WI38 (cell line): ENCODE results near the gene MLEC.

Source experiments
- H3K4me3 ChIP-seq: 2 replicates; pipeline ENCODE4 v1.5.1; 2011; ENCODE audit warnings: low read depth, mild to moderate bottlenecking, control low read depth, low read length
- TF ChIP-seq, protein P1 (sequence below): IDR thresholded peaks from 2 replicates; pipeline ENCODE4 v1.5.1; 2012; ENCODE audit warnings: low read depth, mild to moderate bottlenecking, control low read depth, low read length

MLEC gene

DNA sequence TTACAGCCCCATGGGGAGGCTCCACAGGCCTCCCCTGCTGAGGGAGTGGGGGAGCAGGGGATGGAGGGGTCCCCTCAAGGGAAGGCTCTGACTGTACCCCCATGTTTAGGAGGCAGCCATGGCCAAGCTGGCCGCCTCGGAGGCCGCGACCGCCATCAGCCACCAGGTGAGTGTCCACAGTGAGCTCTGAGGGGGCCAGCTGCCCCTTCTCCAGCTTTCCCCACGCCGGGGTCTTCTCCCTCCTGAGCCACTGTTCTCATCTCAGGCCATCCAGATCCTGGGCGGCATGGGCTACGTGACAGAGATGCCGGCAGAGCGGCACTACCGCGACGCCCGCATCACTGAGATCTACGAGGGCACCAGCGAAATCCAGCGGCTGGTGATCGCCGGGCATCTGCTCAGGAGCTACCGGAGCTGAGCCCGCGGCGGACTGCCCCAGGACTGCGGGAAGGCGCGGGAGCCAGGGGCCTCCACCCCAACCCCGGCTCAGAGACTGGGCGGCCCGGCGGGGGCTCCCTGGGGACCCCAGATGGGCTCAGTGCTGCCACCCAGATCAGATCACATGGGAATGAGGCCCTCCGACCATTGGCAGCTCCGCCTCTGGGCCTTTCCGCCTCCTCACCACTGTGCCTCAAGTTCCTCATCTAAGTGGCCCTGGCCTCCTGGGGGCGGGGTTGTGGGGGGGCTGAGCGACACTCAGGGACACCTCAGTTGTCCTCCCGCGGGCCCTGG, 52.2 kb downstream of the MLEC start:
- H3K4me3 ChIP-seq = no peak overlapping the region
- TF ChIP-seq, protein P1, sequence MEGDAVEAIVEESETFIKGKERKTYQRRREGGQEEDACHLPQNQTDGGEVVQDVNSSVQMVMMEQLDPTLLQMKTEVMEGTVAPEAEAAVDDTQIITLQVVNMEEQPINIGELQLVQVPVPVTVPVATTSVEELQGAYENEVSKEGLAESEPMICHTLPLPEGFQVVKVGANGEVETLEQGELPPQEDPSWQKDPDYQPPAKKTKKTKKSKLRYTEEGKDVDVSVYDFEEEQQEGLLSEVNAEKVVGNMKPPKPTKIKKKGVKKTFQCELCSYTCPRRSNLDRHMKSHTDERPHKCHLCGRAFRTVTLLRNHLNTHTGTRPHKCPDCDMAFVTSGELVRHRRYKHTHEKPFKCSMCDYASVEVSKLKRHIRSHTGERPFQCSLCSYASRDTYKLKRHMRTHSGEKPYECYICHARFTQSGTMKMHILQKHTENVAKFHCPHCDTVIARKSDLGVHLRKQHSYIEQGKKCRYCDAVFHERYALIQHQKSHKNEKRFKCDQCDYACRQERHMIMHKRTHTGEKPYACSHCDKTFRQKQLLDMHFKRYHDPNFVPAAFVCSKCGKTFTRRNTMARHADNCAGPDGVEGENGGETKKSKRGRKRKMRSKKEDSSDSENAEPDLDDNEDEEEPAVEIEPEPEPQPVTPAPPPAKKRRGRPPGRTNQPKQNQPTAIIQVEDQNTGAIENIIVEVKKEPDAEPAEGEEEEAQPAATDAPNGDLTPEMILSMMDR = no peak

DNA sequence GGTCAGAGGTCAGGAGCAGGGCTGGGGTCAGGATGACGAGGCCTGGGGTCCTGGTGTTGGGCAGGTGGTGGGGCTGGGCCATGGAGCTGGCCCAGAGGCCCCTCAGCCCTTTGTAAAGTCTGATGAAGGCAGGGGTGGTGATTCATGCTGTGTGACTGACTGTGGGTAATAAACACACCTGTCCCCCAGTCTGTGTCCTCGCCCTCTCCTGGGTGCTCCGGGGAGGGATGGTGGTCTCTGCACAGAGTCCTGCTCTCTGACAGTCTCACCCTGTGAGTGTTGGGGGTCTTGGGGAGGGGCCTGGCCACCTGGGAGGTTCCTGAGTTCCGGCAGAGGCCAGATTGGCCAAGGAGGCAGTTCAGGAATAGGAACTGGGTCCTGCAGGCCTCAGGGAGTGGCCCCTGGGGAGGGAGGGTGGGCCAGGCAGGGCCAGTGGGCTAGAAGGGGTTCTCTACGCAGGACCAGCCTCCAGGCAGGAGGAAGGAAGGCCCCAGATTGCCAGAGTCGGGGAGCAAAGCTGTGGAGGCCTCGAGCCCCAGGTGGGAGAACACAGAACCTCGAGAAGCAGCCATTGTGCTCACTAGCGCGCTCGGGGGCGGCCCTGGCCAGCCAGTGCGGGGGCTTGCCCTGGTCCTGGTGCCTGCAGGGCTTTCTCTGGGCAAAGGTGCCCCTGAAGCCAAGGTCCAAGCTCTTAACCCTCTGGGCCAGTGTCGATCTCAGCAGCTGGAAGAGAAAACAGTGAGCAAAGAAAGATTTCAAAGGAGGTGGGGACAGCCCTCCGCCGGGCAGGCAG, 53.1 kb downstream of the MLEC start:
- TF ChIP-seq, protein P1 = no peak
- no peak overlapping the region for H3K4me3 ChIP-seq

DNA sequence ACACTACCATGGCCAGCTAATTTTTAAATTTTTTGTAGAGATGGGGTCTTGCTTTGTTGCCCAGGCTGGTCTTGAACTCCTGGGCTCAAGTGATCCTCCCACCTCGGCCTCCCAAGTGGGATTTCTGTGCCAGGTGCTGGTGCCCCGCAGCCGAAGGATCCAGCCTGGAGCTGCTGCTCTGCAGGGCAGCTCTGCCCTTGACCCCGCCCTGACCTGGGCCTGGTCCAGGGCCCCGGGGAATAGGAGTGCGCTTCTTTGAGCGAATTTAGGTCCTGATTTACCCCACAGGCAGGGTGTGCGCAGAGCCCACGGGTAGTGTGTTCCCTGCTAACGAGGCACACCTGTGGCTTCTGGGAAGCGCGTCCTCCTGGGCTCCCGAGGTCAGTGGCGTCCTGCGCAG, 53.9 kb downstream of the MLEC start:
- TF ChIP-seq, protein P1 = no peak
- H3K4me3 ChIP-seq = no peak overlapping the region

DNA sequence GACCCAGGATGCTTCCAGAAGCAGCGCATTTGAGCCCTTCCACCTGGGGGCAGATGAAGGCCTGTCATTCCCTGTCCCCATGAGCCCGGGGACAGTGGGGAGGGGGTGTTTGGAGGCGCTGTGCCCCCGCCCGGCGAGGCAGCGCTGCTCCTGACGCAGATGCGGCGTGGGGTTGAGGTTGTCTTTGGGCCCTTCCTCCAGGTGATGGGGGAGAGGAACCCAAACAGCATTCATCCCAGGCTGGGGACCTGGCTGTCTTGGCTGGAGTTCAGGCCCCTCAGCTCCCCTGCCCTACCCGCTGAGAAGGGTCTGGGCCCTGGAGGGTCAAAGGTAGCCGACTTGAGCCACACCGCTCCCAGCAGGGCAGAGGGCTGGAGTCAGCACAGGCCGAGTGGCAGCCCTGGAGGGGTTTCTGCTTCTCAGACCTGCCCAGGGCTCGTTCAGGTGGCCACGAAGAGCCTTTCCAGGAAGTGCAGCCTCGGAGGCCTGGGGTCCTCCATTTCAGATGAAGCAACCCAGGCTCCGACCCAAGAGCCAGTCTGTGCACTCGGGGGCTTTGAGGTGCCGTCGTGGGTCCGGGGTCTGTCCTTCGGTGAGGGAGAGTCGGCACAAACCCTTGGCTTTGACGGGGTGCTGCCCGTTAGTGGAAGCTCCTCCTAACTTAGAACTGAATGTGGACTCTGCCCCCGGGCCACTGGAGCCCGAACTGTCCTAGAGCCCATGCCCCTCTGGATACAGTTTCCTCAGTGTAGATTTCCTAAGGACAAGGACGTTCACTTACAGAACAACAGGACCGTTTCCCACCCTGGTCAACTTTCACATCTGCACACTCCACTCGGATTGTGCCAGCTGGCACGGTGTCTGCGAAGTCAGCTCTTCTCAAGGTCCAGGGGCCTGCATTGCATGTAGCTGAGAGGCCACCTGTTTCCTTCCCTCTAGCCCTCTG, 54.8 kb downstream of the MLEC start:
- H3K4me3 ChIP-seq = no peak overlapping the region
- TF ChIP-seq, protein P1 = no peak

DNA sequence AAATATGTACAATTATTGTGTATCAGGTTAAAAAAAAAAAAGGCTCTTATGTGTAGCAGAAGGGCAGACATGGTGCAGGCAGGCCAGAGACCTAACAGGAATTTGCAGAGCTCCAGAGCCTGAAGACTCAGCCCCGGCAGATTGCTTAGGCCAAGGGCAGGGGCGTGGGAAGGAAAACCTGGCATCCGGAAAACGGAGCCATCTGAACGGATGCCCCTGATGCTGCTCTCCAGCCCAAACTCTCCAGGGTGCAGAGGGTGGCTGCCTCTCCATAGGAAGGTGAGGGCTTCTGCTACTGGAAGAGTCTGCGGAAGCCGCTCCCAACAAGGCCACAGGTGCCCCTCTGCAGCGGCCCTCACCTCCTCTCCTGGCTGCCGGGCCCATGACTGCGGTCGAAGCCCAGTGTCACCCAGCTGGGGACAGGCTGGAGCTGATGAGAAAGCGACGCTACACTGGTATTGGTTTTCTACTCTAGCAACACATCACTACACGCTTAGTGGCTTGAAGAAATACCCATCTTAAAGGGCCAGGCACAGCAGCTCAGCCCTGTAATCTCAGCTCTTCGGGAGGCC, 58.1 kb downstream of the MLEC start:
- TF ChIP-seq, protein P1 = no peak
- no peak overlapping the region for H3K4me3 ChIP-seq

DNA sequence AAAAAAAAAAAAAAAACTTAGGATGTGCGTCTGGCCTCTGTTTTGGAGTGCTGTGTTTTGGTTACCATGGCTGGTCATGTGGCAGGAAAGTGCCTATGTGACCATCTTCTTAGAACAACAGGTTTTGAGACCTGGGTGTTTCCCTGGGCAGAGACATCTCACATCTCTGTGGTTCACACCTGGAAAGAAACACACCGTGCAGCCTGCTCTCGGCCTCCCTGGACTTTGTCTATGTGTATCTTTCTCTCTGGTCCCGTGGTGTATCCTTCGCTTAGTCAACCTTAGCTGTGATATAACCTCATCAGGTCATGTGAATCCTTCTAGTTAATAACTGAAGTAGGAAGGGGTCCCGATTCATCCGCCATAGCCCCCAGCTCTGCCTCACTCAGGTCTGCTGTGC, 61.3 kb downstream of the MLEC start:
- TF ChIP-seq, protein P1 = no peak
- H3K4me3 ChIP-seq = no peak overlapping the region
